NOMO-1 treated with dmso at 0.1 percent for 144 hours (cell line): Measurements from ENCODE around the gene MICOS13.

Experiments used
- DNase-seq: peaks from one replicate; lab custom pipeline; 2025; ENCODE audit not compliant: unreplicated experiment; lab: John Stamatoyannopoulos, UW

Gene MICOS13

GRCh38 chr19:5631567-5632240 is 48.6 kb downstream of the MICOS13 start:
- DNase-seq = no peak

- peak; percentile 56 for DNase-seq
These were observed 51.3 kb downstream of the MICOS13 start for GRCh38 chr19:5628919-5629481.

GRCh38 chr19:5628461-5628860 is 51.9 kb downstream of the MICOS13 start:
- DNase-seq = peak; percentile 10
